GM10266 (cell line): ENCODE data around the gene MRO.

Source experiments
- DNase-seq: peaks from one replicate; pipeline ENCODE4 v3.0.0; 2012; ENCODE audit errors: extremely low spot score
- CTCF ChIP-seq: IDR thresholded peaks from 2 replicates; pipeline ENCODE4 v1.5.1; 2012; ENCODE audit warnings: mild to moderate bottlenecking, low read depth; ENCODE audit not compliant: control insufficient read depth, insufficient read depth; ENCODE audit errors: missing control alignments

Gene MRO

GRCh38 chr18:50819728-50820378 is at the start of gene MRO:
Gene MRO, minus strand, starts transcription at chr18:50820016. Its CDS starts 10,616 bp downstream, at chr18:50809400.
- peak; percentile 95 for TF ChIP-seq CTCF
- DNase-seq, result peak; percentile 77

GRCh38 chr18:50869150-50869549 is 49.3 kb upstream of the MRO start:
- TF ChIP-seq CTCF, result no peak

GRCh38 chr18:50866765-50867164 is 46.9 kb upstream of the MRO start:
- DNase-seq, result peak; percentile 21
- peak; percentile 33 for TF ChIP-seq CTCF

More at GRCh38 chr18:50869150-50869549, 49.3 kb upstream of the MRO start:
- no peak for DNase-seq

- no peak for DNase-seq
These were observed 44.1 kb upstream of the MRO start for GRCh38 chr18:50863840-50864375.

GRCh38 chr18:50862401-50862800 is 42.6 kb upstream of the MRO start:
- DNase-seq, result no peak
- no peak for TF ChIP-seq CTCF

More at GRCh38 chr18:50863840-50864375, 44.1 kb upstream of the MRO start:
- no peak for TF ChIP-seq CTCF

- TF ChIP-seq CTCF, result no peak
- DNase-seq, result no peak
These were observed 41.8 kb upstream of the MRO start for GRCh38 chr18:50861617-50862016.

GRCh38 chr18:50859793-50860555 is 40.2 kb upstream of the MRO start:
- DNase-seq, result no peak
- no peak for TF ChIP-seq CTCF
